Tibial artery (tissue), 4 donors: Measurements from ENCODE around the gene PEMT.

Experiments
- DNase-seq, 2 donors: peaks; one replicate each; pipeline ENCODE4 v3.0.0-alpha.2; 2019
- H3K27ac ChIP-seq, 2 donors: fragments of 200-600 bp; sonication (generic) in 1 of 2; 1 replicate in 1 of 2; 2 replicates in 1 of 2; pipeline ENCODE4 v1.5.1; 2018 to 2019; ENCODE audit warnings: mild to moderate bottlenecking in 1 of 2
- H3K27me3 ChIP-seq, 2 donors: fragments of 200-600 bp; sonication (generic) in 1 of 2; one replicate each; pipeline versions ENCODE4 v1.5.1 to v1.6.0; 2016 to 2019
- H3K36me3 ChIP-seq, 3 donors: fragments of 200-600 bp; sonication (generic) in 2 of 3; one replicate each; pipeline ENCODE4 v1.5.1; 2016 to 2019; ENCODE audit warnings: mild to moderate bottlenecking in 2 of 3
- H3K4me1 ChIP-seq, 4 donors: fragments of 200-600 bp; sonication (generic) in 2 of 4; 1 replicate in 3 of 4; 2 replicates in 1 of 4; pipeline ENCODE4 v1.5.1; 2016 to 2019
- H3K4me3 ChIP-seq, 2 donors: fragments of 200-600 bp; sonication (generic) in 1 of 2; 1 replicate in 1 of 2; 2 replicates in 1 of 2; pipeline ENCODE4 v1.5.1; 2018 to 2019; ENCODE audit warnings: mild to moderate bottlenecking in 2 of 2
- H3K9me3 ChIP-seq, 3 donors: fragments of 200-600 bp; sonication (generic) in 1 of 3; one replicate each; pipeline ENCODE4 v1.5.1; 2016 to 2019
- intact Hi-C: fragments of 100-400 bp; cut with DNase I; formaldehyde crosslinking; loops from one replicate; pipeline ENCODE4 v1.15.0; 2023; ENCODE audit warnings: low total_unique reads
- TF ChIP-seq, protein P1 (sequence below), 2 experiments: fragments of 200-600 bp in 1 of 2; fragments of 450-650 bp in 1 of 2; IDR thresholded peaks; one replicate each; pipeline ENCODE4 v1.5.1; 2017 to 2019; ENCODE audit warnings: antibody characterized with exemption in 2 of 2, mild to moderate bottlenecking in 1 of 2, moderate library complexity in 1 of 2

Gene PEMT

DNA sequence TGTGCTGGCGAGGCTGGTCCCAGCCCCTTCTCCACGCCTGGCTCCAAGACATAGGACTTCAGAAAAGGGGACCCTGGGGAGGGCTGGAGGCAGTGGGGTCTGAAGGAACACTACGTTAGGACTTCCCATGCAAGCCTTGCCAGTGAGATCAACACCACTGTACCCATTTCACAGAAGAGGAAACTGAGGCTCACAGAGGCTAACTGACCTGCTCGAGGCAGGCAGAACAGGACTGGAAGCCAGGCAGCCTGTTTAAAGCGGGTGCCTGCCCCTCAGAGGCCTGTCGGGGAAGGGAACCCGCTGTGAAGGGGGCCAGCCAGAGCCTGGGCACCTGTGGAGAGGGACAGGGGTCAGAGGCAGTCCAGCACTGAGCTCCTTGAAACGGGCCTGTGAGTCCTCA lies 32.3 kb downstream of the PEMT start:
- H3K36me3 ChIP-seq: no peaks in the 10 kb centered on the region
- no peaks in the 10 kb centered on the region for H3K27me3 ChIP-seq
- H3K4me1 ChIP-seq: no peaks in the 10 kb centered on the region
- no peaks in the 10 kb centered on the region for H3K9me3 ChIP-seq
- H3K27ac ChIP-seq: no peak overlapping the region
- DNase-seq: no peak
- TF ChIP-seq, protein P1, sequence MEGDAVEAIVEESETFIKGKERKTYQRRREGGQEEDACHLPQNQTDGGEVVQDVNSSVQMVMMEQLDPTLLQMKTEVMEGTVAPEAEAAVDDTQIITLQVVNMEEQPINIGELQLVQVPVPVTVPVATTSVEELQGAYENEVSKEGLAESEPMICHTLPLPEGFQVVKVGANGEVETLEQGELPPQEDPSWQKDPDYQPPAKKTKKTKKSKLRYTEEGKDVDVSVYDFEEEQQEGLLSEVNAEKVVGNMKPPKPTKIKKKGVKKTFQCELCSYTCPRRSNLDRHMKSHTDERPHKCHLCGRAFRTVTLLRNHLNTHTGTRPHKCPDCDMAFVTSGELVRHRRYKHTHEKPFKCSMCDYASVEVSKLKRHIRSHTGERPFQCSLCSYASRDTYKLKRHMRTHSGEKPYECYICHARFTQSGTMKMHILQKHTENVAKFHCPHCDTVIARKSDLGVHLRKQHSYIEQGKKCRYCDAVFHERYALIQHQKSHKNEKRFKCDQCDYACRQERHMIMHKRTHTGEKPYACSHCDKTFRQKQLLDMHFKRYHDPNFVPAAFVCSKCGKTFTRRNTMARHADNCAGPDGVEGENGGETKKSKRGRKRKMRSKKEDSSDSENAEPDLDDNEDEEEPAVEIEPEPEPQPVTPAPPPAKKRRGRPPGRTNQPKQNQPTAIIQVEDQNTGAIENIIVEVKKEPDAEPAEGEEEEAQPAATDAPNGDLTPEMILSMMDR (IDR thresholded peaks at IDR 0.05): no peak
- intact Hi-C loops: no loop called here
- no peak overlapping the region for H3K4me3 ChIP-seq

- Histone ChIP-seq H3K36me3 (no peaks in the 10 kb centered on the region), H3K4me3 (no peak overlapping the region), H3K9me3 (no peaks in the 10 kb centered on the region), H3K27ac (no peak overlapping the region), H3K27me3 (no peaks in the 10 kb centered on the region), H3K4me1 (no peaks in the 10 kb centered on the region)
- DNase-seq: no peak
- TF ChIP-seq, protein P1 (IDR thresholded peaks at IDR 0.05): no peak
- intact Hi-C loops: no loop called here
Observed at GRCh38 chr17:17558431-17558830, 33.1 kb downstream of the PEMT start.

- H3K27me3 ChIP-seq: no peaks in the 10 kb centered on the region
- no peaks in the 10 kb centered on the region for H3K9me3 ChIP-seq
- TF ChIP-seq, protein P1 (IDR thresholded peaks at IDR 0.05): no peak
- H3K27ac ChIP-seq: no peak overlapping the region
- no peak for DNase-seq
- no peaks in the 10 kb centered on the region for H3K36me3 ChIP-seq
- H3K4me3 ChIP-seq: no peak overlapping the region
- no peaks in the 10 kb centered on the region for H3K4me1 ChIP-seq
- intact Hi-C loops: no loop called here
Observed at GRCh38 chr17:17557796-17558195, 33.7 kb downstream of the PEMT start.

GRCh38 chr17:17556671-17557070 lies 34.8 kb downstream of the PEMT start:
- Histone ChIP-seq H3K9me3 (no peaks in the 10 kb centered on the region), H3K36me3 (no peaks in the 10 kb centered on the region), H3K27ac (no peak overlapping the region), H3K27me3 (no peaks in the 10 kb centered on the region), H3K4me3 (no peak overlapping the region), H3K4me1 (no peaks in the 10 kb centered on the region)
- no peak for DNase-seq
- TF ChIP-seq, protein P1 (IDR thresholded peaks at IDR 0.05): no peak
- intact Hi-C loops: no loop called here

DNA sequence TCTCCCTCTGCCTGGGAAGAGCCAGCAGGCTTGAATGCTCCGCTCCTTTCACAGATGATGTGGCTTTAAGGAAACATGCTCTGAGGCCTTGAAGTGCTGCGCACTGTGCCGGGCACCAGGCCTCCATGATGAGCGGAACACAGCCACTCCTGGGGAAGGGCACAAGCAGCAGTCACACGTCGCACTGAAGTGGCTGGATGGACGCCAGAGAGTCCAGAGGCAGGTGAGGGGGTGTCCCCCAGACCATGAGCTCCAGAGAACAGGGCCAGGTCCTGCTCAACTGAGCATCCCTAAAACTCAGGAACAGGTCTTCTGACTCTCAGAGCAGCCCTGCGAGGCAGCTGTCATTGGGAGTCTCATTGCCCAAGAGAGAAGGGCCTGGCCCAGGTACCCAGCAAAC lies 35.6 kb downstream of the PEMT start:
- no peaks in the 10 kb centered on the region for H3K4me1 ChIP-seq
- no peaks in the 10 kb centered on the region for H3K9me3 ChIP-seq
- DNase-seq: no peak
- H3K36me3 ChIP-seq: no peaks in the 10 kb centered on the region
- TF ChIP-seq, protein P1 (IDR thresholded peaks at IDR 0.05): no peak
- H3K27me3 ChIP-seq: no peaks in the 10 kb centered on the region
- intact Hi-C loops: no loop called here
- H3K27ac ChIP-seq: no peak overlapping the region
- no peak overlapping the region for H3K4me3 ChIP-seq

GRCh38 chr17:17555151-17555550 lies 36.4 kb downstream of the PEMT start:
- Histone ChIP-seq H3K36me3 (no peaks in the 10 kb centered on the region), H3K9me3 (no peaks in the 10 kb centered on the region), H3K27me3 (no peaks in the 10 kb centered on the region), H3K4me3 (no peak overlapping the region), H3K27ac (no peak overlapping the region), H3K4me1 (no peaks in the 10 kb centered on the region)
- intact Hi-C loops: no loop called here
- DNase-seq: no peak
- TF ChIP-seq, protein P1 (IDR thresholded peaks at IDR 0.05): no peak
